Measurements from ENCODE around the gene EPAS1.
"Not testable (repeated sequence)": the region's sequence is repeated elsewhere in the genome, so short reads cannot be mapped to it uniquely, and the experiment has no call there.

Gene EPAS1

GRCh38 chr2:46383784-46384456 lies 86.7 kb downstream of the EPAS1 start:
- DNase-seq (ENCODE audit: low spot score): no peak

- DNase-seq (ENCODE audit: low spot score): no peak
Measured at GRCh38 chr2:46384457-46384815, 87.2 kb downstream of the EPAS1 start.

- DNase-seq (ENCODE audit: low spot score): peak; percentile 53
Measured at GRCh38 chr2:46385786-46386577, 88.8 kb downstream of the EPAS1 start.

- DNase-seq (ENCODE audit: low spot score): no peak
Measured at GRCh38 chr2:46386763-46387162, 89.6 kb downstream of the EPAS1 start.

GRCh38 chr2:46387292-46387691 lies 90.1 kb downstream of the EPAS1 start:
- no peak for DNase-seq (ENCODE audit: low spot score)

- DNase-seq (ENCODE audit: low spot score): no peak
Measured at GRCh38 chr2:46387886-46388515, 90.8 kb downstream of the EPAS1 start.

GRCh38 chr2:46388881-46389280 lies 91.7 kb downstream of the EPAS1 start:
- no peak for DNase-seq (ENCODE audit: low spot score)

GRCh38 chr2:46389417-46389916 lies 92.3 kb downstream of the EPAS1 start:
- no peak for DNase-seq (ENCODE audit: low spot score)

GRCh38 chr2:46390036-46390435 lies 92.8 kb downstream of the EPAS1 start:
- no peak for DNase-seq (ENCODE audit: low spot score)

- DNase-seq (ENCODE audit: low spot score): no peak
Measured at GRCh38 chr2:46390901-46391395, 93.7 kb downstream of the EPAS1 start.

- DNase-seq (ENCODE audit: low spot score): no peak
Measured at GRCh38 chr2:46392561-46393346, 95.5 kb downstream of the EPAS1 start.

GRCh38 chr2:46393347-46393820 lies 96.2 kb downstream of the EPAS1 start:
- DNase-seq (ENCODE audit: low spot score): no peak

- DNase-seq (ENCODE audit: low spot score): no peak
Measured at GRCh38 chr2:46393865-46394264, 96.7 kb downstream of the EPAS1 start.

- DNase-seq (ENCODE audit: low spot score): no peak
Measured at GRCh38 chr2:46394649-46395510, 97.7 kb downstream of the EPAS1 start.

GRCh38 chr2:46395730-46396129 lies 98.5 kb downstream of the EPAS1 start:
- DNase-seq (ENCODE audit: low spot score): not testable (repeated sequence)

- no peak for DNase-seq (ENCODE audit: low spot score)
Measured at GRCh38 chr2:46400016-46400415, 102.8 kb downstream of the EPAS1 start.

GRCh38 chr2:46402874-46403273 lies 105.7 kb downstream of the EPAS1 start:
- DNase-seq (ENCODE audit: low spot score): no peak

GRCh38 chr2:46404181-46404759 lies 107.1 kb downstream of the EPAS1 start:
- no peak for DNase-seq (ENCODE audit: low spot score)

- no peak for DNase-seq (ENCODE audit: low spot score)
Measured at GRCh38 chr2:46407852-46408455, 110.7 kb downstream of the EPAS1 start.

- DNase-seq (ENCODE audit: low spot score): no peak
Measured at GRCh38 chr2:46409756-46410155, 112.5 kb downstream of the EPAS1 start.
